Activated CD8-positive, alpha-beta memory T cell treated with anti-CD3 and anti-CD28 coated beads, Interleukin-2, amount 10 ng/mL, durations not matched to agents 7 days and 5 days (primary cell): ENCODE results near the gene RNASEL. TPM values are rescaled to one million over a fixed set of nuclear protein-coding genes. Genes with fewer than 3 reads are reported as not detected.
"Not testable (repeated sequence)": the region's sequence is repeated elsewhere in the genome, so short reads cannot be mapped to it uniquely, and the experiment has no call there.

Source experiments
- ATAC-seq: fragments of 150-1000 bp; cut with Tn5 transposase; one replicate; pipeline ENCODE4 v1.10.0; 2021; ENCODE audit warnings: moderate library complexity
- CTCF ChIA-PET: fragments of 350-600 bp; sonication (Branson Sonifier 250); formaldehyde crosslinking; loops from one replicate; lab custom pipeline; 2021; ENCODE audit warnings: antibody characterized with exemption; lab: Charles Lee
- DNase-seq: peaks from one replicate; pipeline ENCODE4 v3.0.0-alpha.2; 2020
- H3K27ac Mint-ChIP-seq: one replicate; pipeline ENCODE4 v1.8.0; 2021; ENCODE audit warnings: mild to moderate bottlenecking, mixed read lengths
- H3K27me3 Mint-ChIP-seq: one replicate; pipeline ENCODE4 v1.8.0; 2021; ENCODE audit warnings: mixed read lengths
- H3K36me3 Mint-ChIP-seq: one replicate; pipeline ENCODE4 v1.8.0; 2021; ENCODE audit warnings: mild to moderate bottlenecking, mixed read lengths
- H3K4me1 Mint-ChIP-seq: one replicate; pipeline ENCODE4 v1.8.0; 2021; ENCODE audit warnings: mixed read lengths
- H3K4me3 Mint-ChIP-seq: one replicate; pipeline ENCODE4 v1.8.0; 2021; ENCODE audit warnings: mild to moderate bottlenecking, moderate library complexity, mixed read lengths
- H3K9me3 Mint-ChIP-seq: one replicate; pipeline ENCODE4 v1.8.0; 2022; ENCODE audit warnings: low read depth, mixed read lengths
- total RNA-seq, 2 experiments: library from RNA; stranded (reverse); gene quantifications; one replicate each; pipeline ENCODE4 v1.2.3, GENCODE V29; 2021

RNASEL gene
- total RNA-seq, 2 experiments from 2014 or later: 6.5 to 10.0 TPM

GRCh38 chr1:182560392-182560984 lies 28.6 kb downstream of the RNASEL start:
- H3K4me3 Mint-ChIP-seq: no peak overlapping the region
- CTCF ChIA-PET: no interaction called here

GRCh38 chr1:182556279-182556678 lies 32.8 kb downstream of the RNASEL start:
- no peak overlapping the region for H3K4me3 Mint-ChIP-seq
- H3K36me3 Mint-ChIP-seq: no peaks in the 10 kb centered on the region
- no peak for ATAC-seq
- no peak for DNase-seq
- peaks cover 2% of the 10 kb centered on the region for H3K4me1 Mint-ChIP-seq
- H3K27me3 Mint-ChIP-seq: peaks cover 3% of the 10 kb centered on the region
- CTCF ChIA-PET: no interaction called here
- H3K9me3 Mint-ChIP-seq: no peaks in the 10 kb centered on the region
- H3K27ac Mint-ChIP-seq: no peak overlapping the region

More at GRCh38 chr1:182560392-182560984, 28.6 kb downstream of the RNASEL start:
- Mint-ChIP-seq H3K9me3 (no peaks in the 10 kb centered on the region), H3K36me3 (no peaks in the 10 kb centered on the region), H3K4me1 (peaks cover 4% of the 10 kb centered on the region), H3K27ac (no peak overlapping the region), H3K27me3 (peaks cover 11% of the 10 kb centered on the region)
- no peak for ATAC-seq
- no peak for DNase-seq

- Mint-ChIP-seq H3K4me1 (peaks cover 2% of the 10 kb centered on the region), H3K9me3 (no peaks in the 10 kb centered on the region), H3K27me3 (peaks cover 3% of the 10 kb centered on the region), H3K36me3 (no peaks in the 10 kb centered on the region), H3K27ac (no peak overlapping the region), H3K4me3 (no peak overlapping the region)
- no peak for DNase-seq
- CTCF ChIA-PET: no interaction called here
- ATAC-seq: no peak
These were observed 33.6 kb downstream of the RNASEL start for GRCh38 chr1:182555493-182555892.

- CTCF ChIA-PET: no interaction called here
- H3K4me3 Mint-ChIP-seq: no peak overlapping the region
- no peak overlapping the region for H3K27ac Mint-ChIP-seq
- no peaks in the 10 kb centered on the region for H3K9me3 Mint-ChIP-seq
- no peaks in the 10 kb centered on the region for H3K4me1 Mint-ChIP-seq
- ATAC-seq: no peak
- no peaks in the 10 kb centered on the region for H3K36me3 Mint-ChIP-seq
- peaks cover 5% of the 10 kb centered on the region for H3K27me3 Mint-ChIP-seq
- DNase-seq: no peak
These were observed 36.5 kb downstream of the RNASEL start for GRCh38 chr1:182552527-182552926.

- no peaks in the 10 kb centered on the region for H3K4me1 Mint-ChIP-seq
- CTCF ChIA-PET: no interaction called here
- H3K36me3 Mint-ChIP-seq: no peaks in the 10 kb centered on the region
- peaks cover 15% of the 10 kb centered on the region for H3K27me3 Mint-ChIP-seq
- H3K9me3 Mint-ChIP-seq: no peaks in the 10 kb centered on the region
- ATAC-seq (no peak), DNase-seq (no peak)
- no peak overlapping the region for H3K27ac Mint-ChIP-seq
- H3K4me3 Mint-ChIP-seq: no peak overlapping the region
These were observed 39.2 kb downstream of the RNASEL start for GRCh38 chr1:182549811-182550210.

GRCh38 chr1:182549346-182549745 lies 39.7 kb downstream of the RNASEL start:
- ATAC-seq (no peak), DNase-seq (no peak)
- Mint-ChIP-seq H3K4me3 (no peak overlapping the region), H3K4me1 (no peaks in the 10 kb centered on the region), H3K9me3 (no peaks in the 10 kb centered on the region), H3K27ac (no peak overlapping the region), H3K27me3 (peaks cover 19% of the 10 kb centered on the region), H3K36me3 (no peaks in the 10 kb centered on the region)
- CTCF ChIA-PET: no interaction called here

- H3K36me3 Mint-ChIP-seq: no peaks in the 10 kb centered on the region
- no peak for DNase-seq
These were observed 55.2 kb downstream of the RNASEL start for GRCh38 chr1:182533896-182534295.

GRCh38 chr1:182528206-182528605 lies 60.9 kb downstream of the RNASEL start:
- H3K4me3 Mint-ChIP-seq, H3K4me1 Mint-ChIP-seq, DNase-seq, CTCF ChIA-PET, H3K27ac Mint-ChIP-seq, H3K36me3 Mint-ChIP-seq, ATAC-seq: not testable (repeated sequence)
- peaks cover 26% of the 10 kb centered on the region for H3K27me3 Mint-ChIP-seq
- H3K9me3 Mint-ChIP-seq: peaks cover 14% of the 10 kb centered on the region

More at GRCh38 chr1:182533896-182534295, 55.2 kb downstream of the RNASEL start:
- H3K27ac Mint-ChIP-seq: no peak overlapping the region
- no peaks in the 10 kb centered on the region for H3K4me1 Mint-ChIP-seq
- H3K4me3 Mint-ChIP-seq: no peak overlapping the region
- CTCF ChIA-PET: no interaction called here
- H3K9me3 Mint-ChIP-seq: no peaks in the 10 kb centered on the region
- peaks cover 24% of the 10 kb centered on the region for H3K27me3 Mint-ChIP-seq
- no peak for ATAC-seq

- DNase-seq: no peak
- Mint-ChIP-seq H3K4me1 (no peaks in the 10 kb centered on the region), H3K27ac (no peak overlapping the region), H3K36me3 (no peaks in the 10 kb centered on the region), H3K9me3 (peaks cover 14% of the 10 kb centered on the region), H3K27me3 (peaks cover 26% of the 10 kb centered on the region), H3K4me3 (no peak overlapping the region)
- ATAC-seq: no peak
- CTCF ChIA-PET: no interaction called here
These were observed 61.4 kb downstream of the RNASEL start for GRCh38 chr1:182527680-182528079.

- Mint-ChIP-seq H3K27ac (no peak overlapping the region), H3K36me3 (no peaks in the 10 kb centered on the region), H3K4me3 (no peak overlapping the region), H3K9me3 (peaks cover 14% of the 10 kb centered on the region), H3K27me3 (peaks cover 21% of the 10 kb centered on the region), H3K4me1 (no peaks in the 10 kb centered on the region)
- ATAC-seq (no peak), DNase-seq (no peak)
- CTCF ChIA-PET: no interaction called here
These were observed 63.7 kb downstream of the RNASEL start for GRCh38 chr1:182525342-182525741.

Other genes with a start within 250 kb of the RNASEL start
- gene GLUL, start 197.5 kb downstream of the RNASEL start, total RNA-seq: 10 to 100 TPM; 18.3 to 77.4 TPM
- not detected for gene TEDDM1, start 188.6 kb downstream of the RNASEL start, total RNA-seq
- gene RGSL1, start 139.1 kb downstream of the RNASEL start, total RNA-seq: not detected
- 10 to 100 TPM in 1 of 2 experiments, 1 to 10 TPM in 1; 1.8 to 39.9 TPM for gene RGS16, start 15.1 kb upstream of the RNASEL start, total RNA-seq
- not detected for gene RGS8, start 95.3 kb upstream of the RNASEL start, total RNA-seq
- 10 to 100 TPM in 1 of 2 experiments, 1 to 10 TPM in 1; 1.8 to 10.1 TPM for gene NPL, start 200.5 kb upstream of the RNASEL start, total RNA-seq